GM19455 (cell line): Measurements from ENCODE around the gene DLX4.

Source experiments
- ATAC-seq: cut with Tn5 transposase; IDR thresholded peaks from one replicate; pipeline ENCODE4 v1.9.1; 2021; ENCODE audit not compliant: unreplicated experiment

The DLX4 gene

DNA sequence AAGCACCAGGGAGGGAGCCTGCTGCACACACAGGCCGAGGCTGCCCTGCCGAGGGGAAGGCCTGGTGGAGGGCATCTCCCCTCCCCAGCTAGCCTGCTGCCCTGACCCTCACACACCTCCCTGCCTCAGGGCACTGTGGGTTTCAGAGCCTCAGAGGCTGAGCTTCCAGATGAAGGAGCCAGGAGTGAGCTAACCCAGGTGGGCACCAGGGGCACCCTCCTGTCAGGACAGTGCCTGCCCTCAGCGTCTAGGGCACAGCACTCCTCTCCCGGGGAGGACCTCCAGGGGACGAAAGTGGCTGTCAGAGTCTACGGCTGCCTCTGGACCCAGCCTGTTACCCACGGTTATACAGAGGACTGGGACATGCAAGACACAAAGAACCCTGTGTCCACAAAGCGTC is 22.8 kb upstream of the DLX4 start:
- ATAC-seq, result no peak

DNA sequence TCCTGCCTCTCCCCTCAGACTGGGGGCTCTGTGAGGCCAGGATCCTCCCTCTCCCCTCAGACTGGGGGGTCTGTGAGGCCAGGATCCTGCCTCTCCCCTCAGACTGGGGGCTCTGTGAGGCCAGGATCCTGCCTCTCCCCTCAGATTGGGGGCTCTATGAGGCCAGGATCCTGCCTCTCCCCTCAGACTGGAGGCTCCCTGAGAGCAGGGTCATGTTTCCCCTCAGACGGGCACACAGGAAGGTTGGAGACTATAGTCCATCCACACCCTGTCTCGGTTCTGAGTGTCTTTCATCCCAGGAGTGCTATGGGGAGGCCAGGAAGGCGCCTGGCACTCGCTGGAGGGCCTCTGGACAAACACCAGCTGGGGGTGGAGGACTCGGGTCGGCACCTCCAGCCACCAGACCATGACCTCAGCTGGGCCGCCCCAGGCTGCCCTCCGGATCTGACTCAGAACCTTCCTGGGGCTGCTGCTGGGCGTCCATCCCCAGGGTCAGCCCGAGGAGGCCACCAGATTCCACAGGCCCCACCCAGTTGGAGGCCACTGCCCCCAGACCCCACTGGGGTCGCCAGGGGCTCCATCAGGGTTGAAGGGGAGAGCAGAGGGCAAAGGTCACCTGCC is 21.9 kb upstream of the DLX4 start:
- no peak for ATAC-seq

DNA sequence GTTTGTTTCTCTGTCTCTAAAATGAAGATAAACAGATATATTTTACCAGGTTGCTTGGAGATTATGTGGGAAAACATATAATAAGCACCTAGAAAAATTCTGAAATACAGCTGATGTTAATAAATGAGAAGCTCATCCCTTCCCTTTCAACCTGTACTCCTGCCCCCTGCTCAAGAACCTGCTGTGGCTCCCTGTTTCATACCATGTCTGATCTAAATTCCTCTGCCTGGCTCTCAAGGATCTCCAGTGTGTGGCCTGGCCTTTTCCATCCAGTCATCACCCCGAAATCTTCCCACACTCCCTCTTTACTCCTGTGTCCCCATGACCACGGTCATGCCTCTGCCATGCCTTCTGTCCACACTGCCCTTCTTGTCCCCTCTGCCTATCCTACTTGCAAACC is 19.4 kb upstream of the DLX4 start:
- no peak for ATAC-seq

DNA sequence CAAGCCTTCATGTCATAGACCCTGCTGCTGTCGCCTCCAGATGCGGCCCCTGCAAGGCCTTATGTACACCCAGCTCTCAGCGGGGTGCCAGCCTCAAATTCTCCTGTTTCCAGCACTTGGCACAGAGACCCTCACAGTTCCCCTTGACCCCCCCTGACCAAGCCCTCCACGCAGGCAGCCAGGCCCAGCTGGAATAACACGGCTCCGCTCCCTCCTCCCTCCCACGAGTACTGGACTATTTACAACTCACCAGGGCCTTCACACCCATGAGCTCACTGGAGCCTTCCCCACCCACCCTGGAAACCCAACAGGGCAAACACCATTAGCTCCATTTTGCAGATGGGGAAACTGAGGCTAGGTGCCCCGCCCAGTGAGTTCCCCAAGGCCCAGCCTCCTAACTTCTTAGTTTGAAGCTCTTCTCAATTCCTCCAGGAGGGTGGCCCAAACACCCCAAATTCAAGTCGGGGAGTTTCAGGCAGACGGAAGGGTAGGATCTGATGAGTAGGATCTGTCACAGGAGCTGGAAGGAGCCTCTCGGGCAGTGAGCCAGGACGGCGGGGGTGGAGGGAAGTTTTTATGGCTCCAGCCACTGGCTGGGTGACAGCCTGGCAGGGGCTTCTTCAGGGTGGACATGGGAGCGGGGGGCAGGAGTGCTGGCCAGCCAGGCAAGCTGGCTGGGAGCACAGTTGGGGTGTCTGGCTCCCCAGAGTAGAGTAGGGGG is 17.5 kb upstream of the DLX4 start:
- ATAC-seq, result no peak

GRCh38 chr17:49952209-49952911 is 16.6 kb upstream of the DLX4 start:
- ATAC-seq, result no peak

GRCh38 chr17:49952912-49953497 is 16.0 kb upstream of the DLX4 start:
- no peak for ATAC-seq

GRCh38 chr17:49955157-49955556 is 13.8 kb upstream of the DLX4 start:
- ATAC-seq, result no peak

DNA sequence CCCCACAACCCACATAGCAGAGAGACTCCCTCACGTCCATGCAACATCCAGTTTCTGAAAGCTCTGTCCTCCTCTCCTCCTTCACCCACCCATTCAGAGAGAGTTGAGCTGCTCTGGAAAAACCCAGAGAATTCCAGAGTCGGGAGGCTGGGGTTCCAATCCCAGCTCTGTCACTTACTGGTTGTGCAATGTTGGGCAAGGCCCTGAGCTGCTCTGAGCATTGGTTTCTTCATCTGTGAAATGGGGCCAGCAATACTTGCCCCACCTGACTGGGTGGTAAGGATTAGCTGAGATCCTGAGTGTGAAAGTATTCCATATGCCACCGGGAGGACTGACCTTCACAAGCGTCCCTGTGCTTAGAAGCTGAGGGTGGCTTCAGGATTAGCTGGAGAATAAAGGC is 12.2 kb upstream of the DLX4 start:
- no peak for ATAC-seq

DNA sequence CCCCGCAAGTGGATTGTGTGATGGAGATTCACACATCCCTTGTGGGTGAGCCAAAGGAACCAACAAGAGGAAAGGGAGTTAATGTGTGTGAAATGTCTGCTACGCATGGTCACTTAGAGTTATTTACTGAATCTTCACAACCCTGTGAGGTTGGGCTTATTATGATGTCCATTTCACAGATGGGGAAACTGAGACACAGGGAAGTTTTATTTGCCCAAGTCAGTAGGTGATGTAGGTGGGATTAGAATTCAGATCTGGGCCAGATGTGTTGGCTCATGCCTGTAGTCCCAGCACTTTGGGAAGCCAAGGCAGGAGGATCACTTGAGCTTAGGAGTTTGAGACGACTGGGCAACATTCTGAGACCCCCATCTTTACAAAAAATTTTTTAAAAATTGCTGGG is 11.6 kb upstream of the DLX4 start:
- ATAC-seq, result no peak

DNA sequence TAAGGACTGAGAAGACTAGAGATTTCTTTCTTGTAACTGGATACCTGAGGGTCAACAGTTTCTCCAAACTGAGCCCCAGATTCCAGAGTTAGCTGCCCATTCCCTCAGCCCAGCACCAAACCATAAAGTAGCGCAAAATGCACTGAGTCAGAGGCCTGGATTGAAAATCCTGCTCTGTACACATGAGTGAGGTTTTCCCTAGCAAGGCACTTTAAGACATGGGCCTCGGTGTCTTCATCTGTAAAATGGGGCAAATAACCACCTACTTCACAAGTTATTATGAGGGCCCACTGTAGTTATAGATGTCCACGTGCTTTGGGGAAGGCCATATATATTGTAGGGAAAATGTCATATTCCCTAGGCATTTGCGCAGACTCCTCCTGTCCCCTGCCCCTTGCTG is 10.3 kb upstream of the DLX4 start:
- ATAC-seq, result no peak

- no peak for ATAC-seq
Observed at GRCh38 chr17:49959183-49959935, 9.6 kb upstream of the DLX4 start.

- no peak for ATAC-seq
Observed at GRCh38 chr17:49962599-49963308, 6.2 kb upstream of the DLX4 start.

DNA sequence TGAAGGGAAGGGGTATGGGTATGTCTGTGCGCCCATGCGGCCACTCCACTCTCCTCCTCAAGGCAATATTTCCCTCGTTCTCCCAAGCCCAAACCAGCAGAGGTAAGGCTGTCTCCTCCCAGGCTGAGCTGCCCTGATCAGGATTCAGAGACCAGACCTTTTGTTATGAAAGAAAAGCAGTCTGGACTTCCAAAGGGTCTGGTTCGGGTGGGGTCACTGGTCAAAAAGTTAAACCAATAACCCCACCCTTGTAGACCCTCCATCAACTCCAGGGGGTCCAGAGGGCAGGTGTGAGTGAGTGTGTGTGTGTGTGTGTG is 5.7 kb upstream of the DLX4 start:
- no peak for ATAC-seq

DNA sequence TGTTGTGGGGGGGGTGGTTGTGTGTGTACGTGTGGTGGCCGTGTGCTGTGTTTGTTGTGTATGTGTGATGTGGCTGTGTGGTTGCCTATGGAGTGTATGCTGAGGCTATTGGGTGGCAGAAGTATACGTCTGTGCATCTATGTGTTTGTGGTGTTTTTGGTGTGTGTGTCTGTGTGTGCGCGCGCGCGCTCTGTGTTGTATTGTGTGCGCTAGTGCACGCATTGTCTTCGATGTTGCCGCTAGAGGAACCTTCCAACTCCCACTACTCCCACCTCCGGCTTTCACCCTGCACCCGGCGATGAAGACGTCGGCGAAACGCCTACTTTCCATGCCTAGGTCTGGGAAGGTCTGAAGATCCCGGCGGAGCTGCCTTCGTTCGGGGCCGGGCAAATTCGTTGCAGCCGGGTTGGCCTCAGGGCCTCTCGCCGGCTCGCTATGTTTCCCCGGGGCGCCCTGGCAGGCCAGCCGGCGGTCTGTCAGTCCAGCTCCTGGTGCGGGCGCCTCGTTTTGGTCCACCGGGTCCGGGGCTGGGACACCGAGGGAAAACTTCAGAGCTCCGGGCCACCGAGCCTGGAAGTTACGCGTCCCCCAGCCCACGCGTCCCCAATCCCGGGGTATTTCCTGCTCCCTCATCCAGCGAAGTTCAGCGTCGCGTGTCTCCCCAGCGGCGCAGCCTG is 5.2 kb upstream of the DLX4 start:
- no peak for ATAC-seq

GRCh38 chr17:49964303-49964768 is 4.7 kb upstream of the DLX4 start:
- ATAC-seq, result no peak

GRCh38 chr17:49964769-49965523 is 4.0 kb upstream of the DLX4 start:
- ATAC-seq, result no peak

DNA sequence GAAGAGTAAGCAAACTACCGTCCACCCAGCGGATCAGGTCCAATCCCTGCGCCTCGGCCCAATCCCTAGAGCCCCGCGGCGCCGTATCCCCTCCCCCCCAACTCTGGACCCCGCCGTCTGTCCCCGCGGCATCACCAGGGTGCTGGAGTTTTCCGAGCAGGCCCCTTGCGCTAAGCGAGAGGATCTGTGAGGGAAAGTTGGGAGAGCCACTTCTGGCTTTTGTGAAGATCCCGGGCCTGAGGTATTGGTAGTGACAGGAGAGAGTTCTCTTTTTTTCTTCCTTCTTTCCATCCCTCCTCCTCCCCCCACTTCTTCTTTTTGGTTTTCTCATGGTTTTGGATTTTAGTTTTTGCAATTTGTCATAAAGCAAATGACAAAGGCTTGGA is 3.5 kb upstream of the DLX4 start:
- ATAC-seq, result no peak

GRCh38 chr17:49966767-49967166 is 2.2 kb upstream of the DLX4 start:
- no peak for ATAC-seq

DNA sequence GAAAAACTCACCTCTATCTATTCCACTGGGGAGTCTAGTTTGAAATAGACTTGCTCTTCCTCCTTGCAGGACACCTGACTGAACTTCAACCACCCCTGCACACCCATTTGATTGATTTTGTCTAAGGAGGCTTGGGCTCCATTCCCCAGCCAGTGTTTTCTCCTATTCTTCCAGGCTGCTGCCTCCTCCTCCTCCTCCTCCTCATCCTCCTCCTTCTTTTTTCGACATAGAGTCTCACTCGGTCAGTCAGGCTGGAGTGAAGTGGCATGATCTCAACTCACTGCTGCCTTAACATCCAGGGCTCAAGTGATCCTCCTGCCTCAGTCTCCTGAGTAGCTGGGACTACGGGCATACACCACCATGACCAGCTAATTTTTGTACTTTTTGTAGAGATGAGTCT is 1.8 kb upstream of the DLX4 start:
- ATAC-seq, result no peak
